ENCODE data around the gene TIMM23.
A peak's percentile ranks its signal among the peaks of the same experiment; 100 is the strongest.
"Not testable (repeated sequence)": the region's sequence is repeated elsewhere in the genome, so short reads cannot be mapped to it uniquely, and the experiment has no call there.

TIMM23 gene

DNA sequence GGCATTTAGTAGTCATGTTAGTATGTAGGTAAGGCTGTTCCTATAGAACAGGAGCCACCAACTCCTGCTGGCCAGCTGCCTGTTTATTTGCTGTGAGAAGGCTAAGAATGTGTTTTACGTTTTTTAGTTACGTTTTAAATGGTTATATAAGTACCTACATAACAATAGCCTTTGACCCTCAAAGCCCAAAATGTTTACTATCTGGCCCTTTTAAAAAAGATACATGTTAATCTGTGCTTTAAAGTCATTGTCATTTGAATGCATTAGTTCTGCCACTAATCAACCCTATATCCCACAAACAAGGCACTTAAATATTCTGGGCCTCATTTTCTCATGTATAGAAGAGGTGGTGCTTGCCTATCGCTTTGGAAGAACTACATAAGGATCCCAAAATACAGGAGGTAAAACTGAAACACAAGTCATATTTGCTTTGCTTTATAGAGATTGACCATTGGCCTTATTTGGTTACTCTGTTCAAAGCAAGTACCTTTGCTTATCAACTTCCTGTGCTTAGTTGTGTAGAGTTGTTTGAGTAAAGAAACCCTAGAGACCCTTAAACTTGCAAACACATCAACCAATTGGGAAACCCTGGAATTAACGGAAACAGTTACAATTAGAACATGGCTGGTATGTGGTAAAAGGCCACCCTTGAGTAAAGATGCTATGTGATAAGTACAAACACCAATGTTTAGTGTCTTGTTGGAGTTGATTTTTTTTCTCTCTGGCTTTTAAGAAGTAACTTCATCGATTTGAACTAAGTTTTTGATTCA lies 25.9 kb downstream of the TIMM23 start:
- DNase-seq: no peak

DNA sequence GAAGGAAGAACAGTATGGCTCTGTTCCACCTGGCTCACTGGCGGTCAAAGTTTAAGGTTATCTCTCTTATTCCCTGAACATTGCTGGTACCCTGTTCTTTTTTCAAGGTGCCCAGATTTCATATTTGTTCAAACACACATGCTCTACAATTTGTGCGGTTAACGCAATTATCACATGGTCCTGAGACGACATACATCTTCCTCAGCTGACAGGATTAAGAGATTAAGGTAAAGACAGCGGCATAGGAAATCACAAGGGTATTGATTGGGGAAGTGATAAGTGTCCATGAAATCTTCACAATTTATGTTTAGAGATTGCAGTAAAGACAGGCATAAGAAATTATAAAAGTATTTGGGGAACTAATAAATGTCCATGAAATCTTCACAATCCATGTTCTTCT lies 27.7 kb downstream of the TIMM23 start:
- not testable (repeated sequence) for DNase-seq

DNA sequence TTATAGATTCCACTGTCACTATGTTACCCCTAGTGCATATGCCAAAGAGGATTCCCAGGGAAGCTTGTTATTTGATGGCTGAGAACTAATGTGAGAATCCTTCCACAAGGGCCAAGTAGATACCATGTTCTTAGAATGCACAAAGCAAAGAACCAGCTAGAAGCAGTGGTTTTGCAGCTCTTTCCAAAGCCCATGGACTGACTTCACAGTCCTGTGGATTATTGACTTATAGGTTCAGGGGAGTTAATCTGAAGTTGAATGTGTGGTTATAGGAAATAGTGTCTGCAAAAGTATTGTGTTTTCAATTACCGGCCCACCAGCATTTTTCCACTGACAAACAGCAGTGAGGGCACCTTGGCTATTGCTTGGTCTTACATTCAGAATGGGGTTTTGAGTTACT lies 28.2 kb downstream of the TIMM23 start:
- DNase-seq: no peak

- no peak for DNase-seq
Observed at GRCh38 chr10:46001187-46001756, 29.0 kb downstream of the TIMM23 start.

GRCh38 chr10:46002189-46002687 lies 29.9 kb downstream of the TIMM23 start:
- DNase-seq: not testable (repeated sequence)

- DNase-seq: no peak
Observed at GRCh38 chr10:46002916-46003693, 30.8 kb downstream of the TIMM23 start.

- no peak for DNase-seq
Observed at GRCh38 chr10:46004963-46005362, 32.7 kb downstream of the TIMM23 start.

DNA sequence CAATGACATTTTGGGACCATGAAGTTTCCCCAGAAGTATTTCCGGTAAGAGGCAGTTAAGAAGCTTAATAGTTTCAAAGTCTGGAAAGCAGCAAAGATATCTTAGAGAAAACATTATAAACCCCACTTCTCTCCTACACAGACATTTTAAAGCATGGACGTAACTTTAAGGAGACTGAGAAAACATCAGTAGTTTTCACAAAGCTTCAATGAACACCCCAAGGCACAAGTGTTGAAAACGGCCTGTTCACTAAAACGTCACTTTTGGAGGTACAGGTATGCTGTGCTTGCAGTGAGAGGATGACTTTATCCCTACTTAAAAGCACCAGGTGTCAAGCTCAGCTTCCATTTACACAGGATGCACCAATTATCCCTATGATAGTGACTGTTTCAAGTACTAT lies 33.1 kb downstream of the TIMM23 start:
- DNase-seq: no peak

- no peak for DNase-seq
Observed at GRCh38 chr10:46006219-46006618, 33.9 kb downstream of the TIMM23 start.

DNA sequence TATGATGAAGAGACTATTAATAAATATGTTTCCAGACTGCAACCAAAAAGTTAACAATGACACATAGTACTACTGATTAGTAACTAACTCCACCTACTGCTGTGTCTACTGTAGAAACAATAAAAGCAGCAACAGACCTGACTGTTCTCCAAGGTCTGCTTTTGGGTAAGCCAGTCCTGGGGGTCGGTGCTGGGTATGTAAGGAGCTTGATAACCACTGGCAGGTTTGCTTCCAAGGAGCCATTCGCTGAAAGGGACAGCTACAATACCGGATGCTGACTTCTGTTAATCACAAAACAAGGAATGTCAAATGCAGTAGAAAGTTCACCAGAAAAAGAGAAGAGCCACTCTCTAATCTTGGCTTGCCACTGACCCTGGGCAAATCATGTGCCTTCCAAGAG lies 40.5 kb downstream of the TIMM23 start:
- DNase-seq: no peak

- DNase-seq: no peak
Observed at GRCh38 chr10:46014206-46014605, 41.9 kb downstream of the TIMM23 start.

DNA sequence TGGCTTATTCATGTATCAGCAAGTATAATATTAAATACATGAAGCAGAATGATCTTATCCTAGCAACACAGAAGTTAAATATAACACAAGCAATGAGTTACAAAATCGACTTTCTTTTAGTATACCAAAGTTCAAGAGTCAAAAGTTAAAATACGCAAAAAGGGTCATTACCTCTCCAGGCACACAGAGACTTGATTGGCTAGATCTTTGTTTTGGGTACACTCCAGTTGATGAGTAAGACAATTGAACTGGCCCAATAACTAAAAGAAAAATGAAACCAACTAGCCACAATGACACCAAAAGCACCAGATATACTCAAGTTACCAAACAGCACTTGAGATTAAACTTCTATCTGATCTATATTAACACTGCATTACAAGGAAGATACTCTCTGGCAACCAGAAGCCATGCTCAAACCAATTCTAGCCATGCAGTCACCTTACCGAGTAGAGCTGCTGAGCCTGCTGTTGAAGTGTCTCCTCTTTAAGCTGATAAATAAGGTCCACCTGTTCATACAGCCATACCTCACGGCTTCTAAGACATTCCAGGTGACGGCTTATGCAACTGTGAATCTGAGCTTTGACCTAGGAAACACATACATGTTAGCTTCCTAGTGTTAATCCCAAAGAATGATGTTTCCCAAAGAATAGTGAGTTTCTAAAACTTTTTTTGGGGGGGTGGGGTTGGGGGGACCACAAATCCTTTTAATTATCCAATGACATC lies 42.6 kb downstream of the TIMM23 start:
- no peak for DNase-seq

- no peak for DNase-seq
Observed at GRCh38 chr10:46016190-46016589, 43.9 kb downstream of the TIMM23 start.

GRCh38 chr10:46016811-46017210 lies 44.5 kb downstream of the TIMM23 start:
- DNase-seq: no peak

DNA sequence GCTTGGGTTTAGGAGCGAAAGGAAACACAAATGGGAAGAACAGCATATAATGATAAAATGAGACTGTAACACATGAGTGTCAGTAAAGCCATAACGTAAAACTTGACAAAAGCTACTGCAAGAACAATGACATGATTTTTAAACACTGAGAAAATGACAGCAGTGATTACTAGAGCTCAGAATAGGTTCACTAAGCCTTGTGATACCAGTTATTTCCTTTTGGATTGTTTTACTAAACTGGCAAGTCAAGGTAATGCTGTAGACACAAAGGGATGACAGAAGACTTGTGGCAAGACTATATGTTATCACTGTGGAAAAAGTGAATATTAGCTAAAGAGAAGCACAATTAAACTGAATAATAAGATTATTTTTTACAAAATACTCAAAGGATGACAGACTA lies 45.4 kb downstream of the TIMM23 start:
- DNase-seq: no peak

DNA sequence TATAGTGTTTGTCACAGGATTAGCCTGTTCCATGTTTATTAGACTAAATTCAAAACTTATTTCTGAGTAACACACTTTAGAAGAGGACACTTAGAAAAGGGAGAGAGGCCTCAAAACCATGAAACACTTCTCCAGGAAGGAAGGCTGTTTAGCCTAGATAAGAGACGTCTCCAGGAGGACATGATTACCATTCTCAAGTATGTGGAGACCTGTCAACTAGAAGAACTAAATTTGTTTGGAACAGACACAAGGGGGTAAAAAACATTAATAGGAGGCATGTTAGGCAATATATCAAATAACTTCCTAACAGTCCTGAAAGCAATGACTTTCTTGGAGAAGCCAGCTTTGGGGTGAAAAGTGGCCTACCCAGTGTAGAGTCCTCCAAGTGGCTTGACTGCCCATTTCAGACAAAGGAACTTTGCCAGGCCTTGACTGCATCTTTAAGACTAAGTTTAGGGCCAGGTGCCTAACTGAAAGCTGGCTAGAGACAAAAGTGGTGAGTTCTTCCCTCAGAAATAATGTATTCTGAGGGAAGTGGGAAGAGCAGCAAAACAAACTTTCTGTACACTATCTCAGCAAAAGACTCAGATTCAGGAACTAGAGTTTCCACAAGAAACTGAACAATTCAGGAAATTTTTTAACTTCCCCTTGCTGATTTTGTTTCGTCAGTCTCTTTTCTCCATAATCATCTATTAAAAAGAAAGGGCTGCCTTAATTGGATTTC lies 46.3 kb downstream of the TIMM23 start:
- peak; percentile 52 to 61 for DNase-seq

DNA sequence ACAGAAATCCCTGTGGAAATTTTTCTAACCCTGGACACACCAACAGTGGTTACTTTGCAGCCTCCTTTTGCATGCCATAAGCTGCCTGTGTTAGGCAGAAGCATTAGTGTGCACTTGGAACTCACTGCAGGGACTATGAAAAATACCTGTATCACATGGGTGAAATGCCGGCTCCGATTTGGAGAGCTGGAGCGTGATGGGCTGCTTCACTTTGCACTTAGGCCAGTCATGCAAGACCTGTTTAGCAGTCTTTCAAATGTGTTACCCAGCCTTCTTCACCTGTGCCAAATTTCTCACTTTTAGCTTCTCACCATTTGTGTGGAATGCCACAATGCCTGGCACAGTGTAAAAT lies 46.9 kb downstream of the TIMM23 start:
- DNase-seq: no peak

DNA sequence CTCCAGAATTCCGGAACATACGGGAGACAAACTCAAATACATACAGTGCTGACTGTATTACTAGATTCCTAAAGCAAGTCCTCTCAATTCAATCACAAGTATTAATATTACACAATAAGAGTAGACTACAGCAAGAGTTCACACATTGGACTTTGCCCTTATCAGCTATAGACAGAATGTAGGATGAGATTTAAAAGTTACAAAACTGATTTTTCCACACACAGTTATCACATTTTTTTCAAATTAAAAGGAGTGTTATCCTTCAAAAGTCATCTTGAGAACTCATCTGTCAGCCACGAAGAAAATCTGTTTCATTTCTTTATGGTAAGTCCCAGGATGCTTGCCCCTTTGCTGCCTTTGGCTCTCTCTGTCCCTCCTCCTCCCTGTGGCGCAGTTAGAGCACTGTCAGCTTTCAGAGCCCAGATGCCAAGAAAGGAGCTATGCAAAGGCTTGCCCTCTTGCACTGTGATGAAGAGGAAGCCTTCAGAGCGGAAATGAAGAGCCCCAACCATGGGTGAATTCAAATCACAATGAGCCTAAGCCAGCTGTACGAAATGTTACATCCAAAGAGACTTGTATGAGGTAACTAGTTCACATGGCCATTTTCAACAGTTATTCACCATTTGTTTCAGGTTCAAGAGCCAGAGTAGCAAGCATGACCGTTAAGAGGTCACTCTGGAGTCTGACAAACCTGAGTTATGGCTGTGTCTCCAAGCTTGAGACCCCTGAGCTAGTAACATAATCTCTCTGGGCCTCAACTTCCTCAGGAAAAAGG lies 47.5 kb downstream of the TIMM23 start:
- DNase-seq: peak; percentile 81 to 87

GRCh38 chr10:46020344-46020657 lies 48.0 kb downstream of the TIMM23 start:
- peak; percentile 33 to 41 for DNase-seq

GRCh38 chr10:46022978-46023702 lies 50.9 kb downstream of the TIMM23 start:
- peak; percentile 96 to 98 for DNase-seq

GRCh38 chr10:46024948-46025347 lies 52.7 kb downstream of the TIMM23 start:
- DNase-seq: no peak

Measured in inflammatory macrophage (primary cell).